ENCODE results near the gene CISH. TPM values are rescaled to one million over a fixed set of nuclear protein-coding genes. Genes with fewer than 3 reads are reported as not detected.

Gene CISH
- total and polyA plus RNA-seq, 9 of the 15 experiments (the other 6 are each of a cell fraction or from before 2014, with no cell fraction given) = 1.7 to 47.7 (median 18.3) TPM

DNA sequence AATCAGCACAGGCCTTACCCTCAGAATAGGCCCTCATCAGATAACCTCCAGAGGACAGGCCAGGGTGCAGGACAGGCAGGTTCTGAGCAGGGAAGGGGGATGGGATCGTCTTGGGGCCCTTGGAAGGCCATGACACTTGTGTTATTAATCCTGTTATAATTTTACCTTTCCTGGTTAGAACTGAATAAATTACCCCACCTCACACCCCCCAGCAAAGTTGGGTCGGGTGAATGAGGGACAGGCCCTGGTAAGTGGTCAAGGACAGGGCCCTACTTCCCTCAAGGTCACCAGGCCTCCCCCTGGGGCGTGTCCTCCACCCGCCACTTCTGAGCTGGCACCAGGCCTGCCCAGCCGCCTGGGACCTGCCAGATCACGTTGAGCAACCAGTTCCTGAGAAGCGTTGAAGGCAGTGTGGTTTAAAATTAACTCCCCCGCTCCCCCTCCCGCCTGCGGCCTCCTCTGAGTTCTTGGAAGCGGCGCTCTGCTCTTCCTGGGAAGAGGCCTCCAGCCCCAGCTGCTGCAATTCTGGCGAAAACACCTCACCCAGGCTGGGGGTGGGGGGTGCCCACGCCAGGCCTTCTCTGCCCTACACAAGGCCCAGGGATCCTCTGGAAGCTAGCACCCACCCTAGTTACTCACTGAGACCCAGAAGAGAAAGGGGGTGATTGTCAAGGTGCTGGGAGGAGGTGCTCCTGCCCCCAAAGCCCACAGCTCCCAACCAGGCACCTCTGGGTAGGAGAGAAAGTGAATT is 10.6 kb downstream of the CISH start (continued):
- TF ChIP-seq, protein P1, sequence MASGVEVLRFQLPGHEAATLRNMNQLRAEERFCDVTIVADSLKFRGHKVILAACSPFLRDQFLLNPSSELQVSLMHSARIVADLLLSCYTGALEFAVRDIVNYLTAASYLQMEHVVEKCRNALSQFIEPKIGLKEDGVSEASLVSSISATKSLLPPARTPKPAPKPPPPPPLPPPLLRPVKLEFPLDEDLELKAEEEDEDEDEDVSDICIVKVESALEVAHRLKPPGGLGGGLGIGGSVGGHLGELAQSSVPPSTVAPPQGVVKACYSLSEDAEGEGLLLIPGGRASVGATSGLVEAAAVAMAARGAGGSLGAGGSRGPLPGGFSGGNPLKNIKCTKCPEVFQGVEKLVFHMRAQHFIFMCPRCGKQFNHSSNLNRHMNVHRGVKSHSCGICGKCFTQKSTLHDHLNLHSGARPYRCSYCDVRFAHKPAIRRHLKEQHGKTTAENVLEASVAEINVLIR (CRISPR knock-in tag; IDR thresholded peaks at IDR 0.05) = peak; percentile 17; the same call in 1 of the 2 replicates
- TF ChIP-seq, protein P2, sequence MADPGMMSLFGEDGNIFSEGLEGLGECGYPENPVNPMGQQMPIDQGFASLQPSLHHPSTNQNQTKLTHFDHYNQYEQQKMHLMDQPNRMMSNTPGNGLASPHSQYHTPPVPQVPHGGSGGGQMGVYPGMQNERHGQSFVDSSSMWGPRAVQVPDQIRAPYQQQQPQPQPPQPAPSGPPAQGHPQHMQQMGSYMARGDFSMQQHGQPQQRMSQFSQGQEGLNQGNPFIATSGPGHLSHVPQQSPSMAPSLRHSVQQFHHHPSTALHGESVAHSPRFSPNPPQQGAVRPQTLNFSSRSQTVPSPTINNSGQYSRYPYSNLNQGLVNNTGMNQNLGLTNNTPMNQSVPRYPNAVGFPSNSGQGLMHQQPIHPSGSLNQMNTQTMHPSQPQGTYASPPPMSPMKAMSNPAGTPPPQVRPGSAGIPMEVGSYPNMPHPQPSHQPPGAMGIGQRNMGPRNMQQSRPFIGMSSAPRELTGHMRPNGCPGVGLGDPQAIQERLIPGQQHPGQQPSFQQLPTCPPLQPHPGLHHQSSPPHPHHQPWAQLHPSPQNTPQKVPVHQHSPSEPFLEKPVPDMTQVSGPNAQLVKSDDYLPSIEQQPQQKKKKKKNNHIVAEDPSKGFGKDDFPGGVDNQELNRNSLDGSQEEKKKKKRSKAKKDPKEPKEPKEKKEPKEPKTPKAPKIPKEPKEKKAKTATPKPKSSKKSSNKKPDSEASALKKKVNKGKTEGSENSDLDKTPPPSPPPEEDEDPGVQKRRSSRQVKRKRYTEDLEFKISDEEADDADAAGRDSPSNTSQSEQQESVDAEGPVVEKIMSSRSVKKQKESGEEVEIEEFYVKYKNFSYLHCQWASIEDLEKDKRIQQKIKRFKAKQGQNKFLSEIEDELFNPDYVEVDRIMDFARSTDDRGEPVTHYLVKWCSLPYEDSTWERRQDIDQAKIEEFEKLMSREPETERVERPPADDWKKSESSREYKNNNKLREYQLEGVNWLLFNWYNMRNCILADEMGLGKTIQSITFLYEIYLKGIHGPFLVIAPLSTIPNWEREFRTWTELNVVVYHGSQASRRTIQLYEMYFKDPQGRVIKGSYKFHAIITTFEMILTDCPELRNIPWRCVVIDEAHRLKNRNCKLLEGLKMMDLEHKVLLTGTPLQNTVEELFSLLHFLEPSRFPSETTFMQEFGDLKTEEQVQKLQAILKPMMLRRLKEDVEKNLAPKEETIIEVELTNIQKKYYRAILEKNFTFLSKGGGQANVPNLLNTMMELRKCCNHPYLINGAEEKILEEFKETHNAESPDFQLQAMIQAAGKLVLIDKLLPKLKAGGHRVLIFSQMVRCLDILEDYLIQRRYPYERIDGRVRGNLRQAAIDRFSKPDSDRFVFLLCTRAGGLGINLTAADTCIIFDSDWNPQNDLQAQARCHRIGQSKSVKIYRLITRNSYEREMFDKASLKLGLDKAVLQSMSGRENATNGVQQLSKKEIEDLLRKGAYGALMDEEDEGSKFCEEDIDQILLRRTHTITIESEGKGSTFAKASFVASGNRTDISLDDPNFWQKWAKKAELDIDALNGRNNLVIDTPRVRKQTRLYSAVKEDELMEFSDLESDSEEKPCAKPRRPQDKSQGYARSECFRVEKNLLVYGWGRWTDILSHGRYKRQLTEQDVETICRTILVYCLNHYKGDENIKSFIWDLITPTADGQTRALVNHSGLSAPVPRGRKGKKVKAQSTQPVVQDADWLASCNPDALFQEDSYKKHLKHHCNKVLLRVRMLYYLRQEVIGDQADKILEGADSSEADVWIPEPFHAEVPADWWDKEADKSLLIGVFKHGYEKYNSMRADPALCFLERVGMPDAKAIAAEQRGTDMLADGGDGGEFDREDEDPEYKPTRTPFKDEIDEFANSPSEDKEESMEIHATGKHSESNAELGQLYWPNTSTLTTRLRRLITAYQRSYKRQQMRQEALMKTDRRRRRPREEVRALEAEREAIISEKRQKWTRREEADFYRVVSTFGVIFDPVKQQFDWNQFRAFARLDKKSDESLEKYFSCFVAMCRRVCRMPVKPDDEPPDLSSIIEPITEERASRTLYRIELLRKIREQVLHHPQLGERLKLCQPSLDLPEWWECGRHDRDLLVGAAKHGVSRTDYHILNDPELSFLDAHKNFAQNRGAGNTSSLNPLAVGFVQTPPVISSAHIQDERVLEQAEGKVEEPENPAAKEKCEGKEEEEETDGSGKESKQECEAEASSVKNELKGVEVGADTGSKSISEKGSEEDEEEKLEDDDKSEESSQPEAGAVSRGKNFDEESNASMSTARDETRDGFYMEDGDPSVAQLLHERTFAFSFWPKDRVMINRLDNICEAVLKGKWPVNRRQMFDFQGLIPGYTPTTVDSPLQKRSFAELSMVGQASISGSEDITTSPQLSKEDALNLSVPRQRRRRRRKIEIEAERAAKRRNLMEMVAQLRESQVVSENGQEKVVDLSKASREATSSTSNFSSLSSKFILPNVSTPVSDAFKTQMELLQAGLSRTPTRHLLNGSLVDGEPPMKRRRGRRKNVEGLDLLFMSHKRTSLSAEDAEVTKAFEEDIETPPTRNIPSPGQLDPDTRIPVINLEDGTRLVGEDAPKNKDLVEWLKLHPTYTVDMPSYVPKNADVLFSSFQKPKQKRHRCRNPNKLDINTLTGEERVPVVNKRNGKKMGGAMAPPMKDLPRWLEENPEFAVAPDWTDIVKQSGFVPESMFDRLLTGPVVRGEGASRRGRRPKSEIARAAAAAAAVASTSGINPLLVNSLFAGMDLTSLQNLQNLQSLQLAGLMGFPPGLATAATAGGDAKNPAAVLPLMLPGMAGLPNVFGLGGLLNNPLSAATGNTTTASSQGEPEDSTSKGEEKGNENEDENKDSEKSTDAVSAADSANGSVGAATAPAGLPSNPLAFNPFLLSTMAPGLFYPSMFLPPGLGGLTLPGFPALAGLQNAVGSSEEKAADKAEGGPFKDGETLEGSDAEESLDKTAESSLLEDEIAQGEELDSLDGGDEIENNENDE (IDR thresholded peaks at IDR 0.05; ENCODE audit: low read depth, low read length) = no peak
- TF ChIP-seq, protein P3, sequence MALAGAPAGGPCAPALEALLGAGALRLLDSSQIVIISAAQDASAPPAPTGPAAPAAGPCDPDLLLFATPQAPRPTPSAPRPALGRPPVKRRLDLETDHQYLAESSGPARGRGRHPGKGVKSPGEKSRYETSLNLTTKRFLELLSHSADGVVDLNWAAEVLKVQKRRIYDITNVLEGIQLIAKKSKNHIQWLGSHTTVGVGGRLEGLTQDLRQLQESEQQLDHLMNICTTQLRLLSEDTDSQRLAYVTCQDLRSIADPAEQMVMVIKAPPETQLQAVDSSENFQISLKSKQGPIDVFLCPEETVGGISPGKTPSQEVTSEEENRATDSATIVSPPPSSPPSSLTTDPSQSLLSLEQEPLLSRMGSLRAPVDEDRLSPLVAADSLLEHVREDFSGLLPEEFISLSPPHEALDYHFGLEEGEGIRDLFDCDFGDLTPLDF (CRISPR knock-in tag; IDR thresholded peaks at IDR 0.05) = no peak
- TF ChIP-seq XRCC5 (IDR thresholded peaks at IDR 0.05; ENCODE audit: low read depth, low read length) (no peak), HNRNPLL (IDR thresholded peaks at IDR 0.05; ENCODE audit: low read depth, low read length, poor library complexity, severe bottlenecking) (no peak)
- TF ChIP-seq, protein P4, sequence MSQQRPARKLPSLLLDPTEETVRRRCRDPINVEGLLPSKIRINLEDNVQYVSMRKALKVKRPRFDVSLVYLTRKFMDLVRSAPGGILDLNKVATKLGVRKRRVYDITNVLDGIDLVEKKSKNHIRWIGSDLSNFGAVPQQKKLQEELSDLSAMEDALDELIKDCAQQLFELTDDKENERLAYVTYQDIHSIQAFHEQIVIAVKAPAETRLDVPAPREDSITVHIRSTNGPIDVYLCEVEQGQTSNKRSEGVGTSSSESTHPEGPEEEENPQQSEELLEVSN (IDR thresholded peaks at IDR 0.05; ENCODE audit: borderline replicate concordance in 1 of 2, extremely low read depth in 1 of 2, insufficient read depth in 1 of 2, insufficient read length in 1 of 2, low read depth in 1 of 2, low read length in 1 of 2, poor library complexity in 1 of 2, severe bottlenecking in 1 of 2) = peak; percentile 37 to 54

All from K562 (cell line).